ENCODE results near the gene ACHE.
"Not testable (repeated sequence)": the region's sequence is repeated elsewhere in the genome, so short reads cannot be mapped to it uniquely, and the experiment has no call there.

The ACHE gene

DNA sequence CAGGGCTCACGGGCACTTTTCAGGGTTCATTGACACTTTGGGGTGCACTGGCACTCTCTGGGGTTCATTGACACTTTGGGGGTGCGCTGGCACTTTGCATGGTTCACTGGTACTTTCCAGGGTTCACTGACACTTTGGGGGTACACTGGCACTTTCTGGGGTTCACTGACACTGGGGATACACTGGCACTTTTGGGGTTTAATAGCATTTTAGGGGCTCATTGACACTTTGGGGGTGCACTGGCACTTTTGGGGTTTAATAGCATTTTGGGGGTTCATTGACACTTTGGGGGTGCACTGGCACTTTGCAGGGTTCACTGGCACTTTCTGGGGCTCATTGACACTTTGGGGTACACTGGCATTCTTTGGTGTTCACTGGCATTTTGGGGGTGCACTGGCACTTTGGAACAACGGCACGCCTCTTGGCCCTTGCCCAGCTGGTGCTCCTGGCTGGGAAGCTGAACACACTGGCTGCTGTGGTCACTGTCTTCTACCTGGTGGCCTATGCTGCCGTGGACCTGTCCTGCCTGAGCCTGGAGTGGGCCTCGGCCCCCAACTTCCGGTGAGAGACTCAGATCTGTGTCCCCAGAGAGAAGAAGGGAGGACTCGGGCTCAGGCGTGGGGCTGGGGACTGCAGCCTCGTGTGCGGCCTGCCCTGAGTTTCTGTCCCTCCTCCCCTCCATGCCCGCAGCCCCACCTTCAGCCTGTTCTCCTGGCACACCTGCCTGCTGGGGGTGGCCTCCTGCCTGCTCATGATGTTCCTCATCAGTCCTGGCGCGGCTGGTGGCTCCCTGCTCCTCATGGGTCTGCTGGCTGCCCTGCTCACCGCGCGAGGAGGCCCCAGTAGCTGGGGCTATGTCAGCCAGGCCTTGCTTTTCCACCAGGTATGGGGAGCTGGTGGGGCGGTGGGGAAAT lies 34.7 kb downstream of the ACHE start:
- DNase-seq: no peak

DNA sequence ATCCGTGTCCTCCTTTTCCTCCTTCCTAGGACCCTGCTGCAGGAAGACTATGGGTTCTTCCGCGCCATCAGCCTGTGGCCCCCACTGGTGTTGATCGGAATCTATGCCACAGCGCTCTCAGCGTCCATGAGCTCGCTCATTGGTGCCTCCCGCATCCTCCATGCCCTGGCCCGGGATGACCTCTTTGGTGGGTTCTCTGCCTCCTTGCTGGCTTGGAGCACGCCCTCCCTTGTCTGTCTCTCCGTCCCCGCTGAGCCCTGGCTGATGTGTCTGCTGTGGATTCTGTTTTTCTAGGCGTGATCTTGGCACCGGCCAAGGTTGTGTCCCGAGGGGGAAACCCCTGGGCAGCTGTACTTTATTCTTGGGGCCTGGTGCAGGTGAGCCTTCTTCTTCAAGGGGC lies 35.8 kb downstream of the ACHE start:
- no peak for DNase-seq

DNA sequence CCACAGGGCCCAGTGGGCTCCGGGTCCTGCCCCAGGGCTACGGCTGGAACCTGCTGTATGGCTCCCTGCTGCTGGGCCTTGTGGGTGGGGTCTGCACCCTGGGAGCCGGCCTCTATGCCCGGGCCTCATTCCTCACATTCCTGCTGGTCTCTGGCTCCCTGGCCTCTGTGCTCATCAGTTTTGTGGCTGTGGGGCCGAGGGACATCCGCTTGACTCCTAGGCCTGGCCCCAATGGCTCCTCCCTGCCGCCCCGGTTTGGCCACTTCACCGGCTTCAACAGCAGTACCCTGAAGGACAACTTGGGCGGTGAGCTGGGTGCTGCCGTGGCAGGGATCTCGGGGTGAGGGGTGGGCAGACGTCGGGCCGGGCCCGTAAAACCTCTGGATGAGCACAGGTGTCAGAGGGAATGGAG lies 38.8 kb downstream of the ACHE start:
- no peak for DNase-seq

DNA sequence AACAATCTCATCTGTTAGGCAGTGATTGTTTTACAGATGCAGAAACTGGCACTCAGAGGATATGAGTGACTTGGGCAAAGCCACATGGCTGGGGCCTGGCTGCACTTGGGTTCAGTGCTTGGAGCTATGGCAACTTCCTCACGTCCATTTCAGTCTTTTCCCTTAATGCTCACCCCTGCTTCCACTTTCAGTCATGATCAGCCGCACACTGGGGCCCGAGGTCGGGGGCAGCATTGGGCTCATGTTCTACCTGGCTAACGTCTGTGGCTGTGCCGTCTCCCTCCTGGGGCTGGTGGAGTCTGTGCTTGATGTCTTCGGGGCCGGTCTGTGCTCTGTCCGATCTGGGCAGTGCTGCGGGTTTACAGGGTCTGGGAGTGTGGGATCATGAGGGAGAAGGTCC lies 40.2 kb downstream of the ACHE start:
- no peak for DNase-seq

DNA sequence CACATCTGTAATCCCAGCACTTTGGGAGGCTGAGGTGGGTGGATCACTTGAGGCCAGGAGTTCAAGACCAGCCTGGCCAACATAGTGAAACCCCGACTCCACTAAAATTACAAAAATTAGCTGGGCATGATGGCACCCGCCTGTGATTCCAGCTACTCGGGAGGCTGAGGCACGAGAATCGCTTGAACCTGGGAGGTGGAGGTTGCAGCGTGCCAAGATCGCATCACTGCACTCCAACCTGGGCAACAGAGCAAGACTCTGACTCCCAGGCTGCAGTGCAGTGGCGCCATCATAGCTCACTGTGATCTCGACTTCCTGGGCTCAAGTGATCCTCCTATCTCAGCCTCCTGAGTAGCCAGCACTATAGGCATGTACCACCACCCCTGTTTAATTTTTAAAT lies 40.8 kb downstream of the ACHE start:
- DNase-seq: not testable (repeated sequence)

DNA sequence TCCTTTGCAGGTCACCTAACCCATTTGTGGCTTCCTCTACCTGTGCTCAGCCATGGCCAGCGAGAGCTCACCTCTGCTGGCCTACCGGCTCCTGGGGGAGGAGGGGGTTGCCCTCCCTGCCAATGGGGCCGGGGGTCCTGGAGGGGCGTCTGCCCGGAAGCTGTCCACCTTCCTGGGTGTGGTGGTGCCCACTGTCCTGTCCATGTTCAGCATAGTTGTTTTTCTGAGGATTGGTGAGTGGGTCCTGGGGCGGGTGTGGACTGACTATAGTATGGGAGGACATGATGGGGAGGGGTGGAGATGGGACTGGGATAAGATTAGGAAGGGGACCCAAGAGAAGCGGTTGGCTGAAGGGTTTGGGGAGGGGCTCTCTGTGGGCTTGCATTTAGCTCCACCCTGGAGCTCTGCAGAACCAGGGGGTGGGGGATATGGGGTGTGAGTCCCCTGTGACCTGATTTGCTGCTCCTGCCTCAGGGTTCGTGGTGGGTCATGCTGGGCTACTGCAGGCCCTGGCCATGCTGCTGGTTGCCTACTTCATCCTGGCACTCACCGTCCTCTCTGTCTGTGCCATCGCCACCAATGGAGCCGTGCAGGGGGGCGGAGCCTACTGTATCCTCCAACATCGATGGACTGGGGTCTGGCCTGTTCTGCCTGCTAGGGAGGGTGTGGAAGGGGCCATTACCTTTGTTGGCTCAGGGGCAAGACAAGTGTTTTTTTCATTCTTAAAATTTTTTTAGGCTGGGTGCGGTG lies 41.4 kb downstream of the ACHE start:
- DNase-seq: no peak

DNA sequence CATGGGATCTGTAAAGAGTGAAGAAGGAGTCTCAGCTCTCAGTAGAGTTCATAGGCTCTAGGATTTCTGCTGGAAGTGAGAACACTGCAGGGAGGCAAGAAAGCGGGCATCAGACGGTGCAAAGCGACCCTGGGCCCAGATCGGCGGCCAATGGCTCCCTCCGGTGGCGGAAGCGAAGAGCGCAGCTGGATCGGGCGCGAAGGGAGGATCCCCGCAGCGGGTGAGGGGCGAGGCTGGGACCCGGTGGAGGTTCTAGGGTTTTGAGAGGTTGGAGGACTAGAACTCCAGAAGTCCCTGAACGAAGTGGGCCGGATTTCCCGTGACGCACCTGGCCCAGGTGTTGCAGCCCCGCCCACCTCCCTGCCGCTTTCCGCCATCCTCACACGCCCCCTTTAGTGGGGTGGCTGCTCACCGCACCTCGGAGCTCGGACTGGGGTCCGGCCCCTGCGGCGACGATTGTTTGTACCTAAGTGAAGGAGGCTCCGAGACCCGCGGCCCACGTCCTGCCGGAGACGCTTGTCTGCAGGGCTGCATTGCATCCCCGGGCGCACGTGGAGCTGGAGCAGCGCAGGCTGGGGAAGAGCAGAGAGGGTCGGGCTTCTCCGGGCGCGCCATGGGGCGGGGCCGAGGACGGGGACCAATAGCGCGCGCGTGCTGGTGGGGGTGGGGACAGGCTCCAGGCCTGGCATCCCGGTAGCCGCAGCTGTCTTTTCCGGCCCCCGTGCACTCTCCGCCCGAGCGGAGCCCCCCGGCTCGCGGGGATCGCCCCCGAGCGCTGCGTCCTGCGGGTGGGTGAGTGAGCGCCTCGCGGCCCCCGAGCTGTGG lies 43.4 kb downstream of the ACHE start, which contains the start of gene SLC12A9:
SLC12A9 (plus strand) TSS at position 666 of the 825 bp plus-strand sequence. CDS start 1,485 bp downstream, outside the sequence.
- DNase-seq: peak; percentile 89

DNA sequence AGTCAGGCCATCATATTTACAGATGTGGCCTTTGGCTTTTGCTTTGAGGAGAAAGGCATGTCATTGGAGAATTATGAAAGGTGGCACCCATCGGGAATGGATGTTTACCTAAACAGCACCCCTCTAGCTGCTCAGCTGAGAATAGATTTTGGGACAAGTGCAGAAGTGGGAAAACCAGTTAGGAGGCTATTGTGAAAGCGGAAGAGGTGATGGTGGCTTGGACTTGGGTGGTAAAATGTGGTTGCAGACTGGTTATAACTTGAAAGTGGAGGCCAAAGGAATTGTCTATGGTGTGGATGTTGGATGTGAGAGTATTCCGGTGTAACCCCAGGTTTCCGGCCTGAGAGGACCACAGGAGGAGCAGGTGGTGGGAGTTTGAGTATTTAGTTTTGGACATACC lies 48.3 kb downstream of the ACHE start:
- no peak for DNase-seq

DNA sequence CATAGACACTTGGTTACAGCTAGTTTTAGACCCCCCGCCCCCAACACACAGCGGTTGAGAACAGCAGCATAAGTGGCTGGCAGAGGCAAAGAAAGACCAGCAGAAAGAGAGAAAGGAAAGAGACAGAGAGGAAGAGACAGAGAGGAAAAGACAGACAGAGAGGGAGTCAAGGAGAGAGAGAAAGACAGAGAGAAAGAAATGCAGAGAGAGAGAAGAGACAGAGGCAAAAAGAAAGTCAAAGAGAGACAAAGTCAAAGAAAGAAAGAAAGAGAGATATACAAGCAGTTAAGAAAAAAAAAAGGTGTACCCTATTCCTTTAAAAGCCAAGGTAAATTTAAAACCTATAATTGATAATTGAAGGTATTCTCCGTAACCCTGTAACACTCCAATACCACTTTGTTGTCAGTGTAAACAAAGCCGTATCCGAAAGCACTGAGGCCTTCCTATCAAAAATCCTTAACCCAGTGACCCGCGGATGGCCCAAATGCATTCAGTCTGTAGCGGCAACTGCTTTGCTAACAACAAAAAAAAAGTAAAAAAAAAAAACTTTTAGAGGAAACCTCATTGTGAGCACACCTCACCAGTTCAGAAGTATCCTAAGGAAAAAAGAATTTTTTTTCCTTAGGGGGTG lies 55.1 kb downstream of the ACHE start:
- DNase-seq: no peak

Measured in NCI-H748 treated with DMSO at 0.1 percent for 48 hours (cell line).